Activated CD4-positive, alpha-beta T cell treated with anti-CD3 and anti-CD28 coated beads, Interleukin-2, amount 10 ng/mL, durations not matched to agents 24 days and 14 days (primary cell): Measurements from ENCODE around the gene ARSG. TPM values are rescaled to one million over a fixed set of nuclear protein-coding genes. Genes with fewer than 3 reads are reported as not detected.
"Not testable (repeated sequence)": the region's sequence is repeated elsewhere in the genome, so short reads cannot be mapped to it uniquely, and the experiment has no call there.

Source experiments
- DNase-seq: peaks from one replicate; pipeline ENCODE4 v3.0.0; 2022
- H3K27ac Mint-ChIP-seq: one replicate; pipeline ENCODE4 v1.8.0; 2022; ENCODE audit warnings: mild to moderate bottlenecking, mixed read lengths
- H3K27me3 Mint-ChIP-seq: one replicate; pipeline ENCODE4 v1.8.0; 2022; ENCODE audit warnings: mixed read lengths
- H3K36me3 Mint-ChIP-seq: one replicate; pipeline ENCODE4 v1.8.0; 2022; ENCODE audit warnings: low read depth, mild to moderate bottlenecking, mixed read lengths
- H3K4me1 Mint-ChIP-seq: one replicate; pipeline ENCODE4 v1.8.0; 2021; ENCODE audit warnings: mixed read lengths
- H3K4me3 Mint-ChIP-seq: one replicate; pipeline ENCODE4 v1.8.0; 2022; ENCODE audit warnings: mild to moderate bottlenecking, moderate library complexity, mixed read lengths
- H3K9me3 Mint-ChIP-seq: one replicate; pipeline ENCODE4 v1.8.0; 2021; ENCODE audit warnings: mixed read lengths
- intact Hi-C: fragments of 100-400 bp; cut with micrococcal nuclease; formaldehyde crosslinking; loops from one replicate; pipeline ENCODE4 v1.15.1; 2023
- total RNA-seq: library from RNA; stranded (reverse); gene quantifications from 2 replicates; pipeline ENCODE4 v1.2.3, GENCODE V29; 2022

ARSG gene
- total RNA-seq, 1 donor from 2014 or later, result 5.6 TPM

- no peaks in the 10 kb centered on the region for H3K36me3 Mint-ChIP-seq
- no peaks in the 10 kb centered on the region for H3K9me3 Mint-ChIP-seq
- no peak overlapping the region for H3K4me3 Mint-ChIP-seq
- H3K27ac Mint-ChIP-seq, result no peak overlapping the region
- intact Hi-C loops, result no loop called here
- H3K4me1 Mint-ChIP-seq, result peaks cover 26% of the 10 kb centered on the region
- DNase-seq, result no peak
- no peaks in the 10 kb centered on the region for H3K27me3 Mint-ChIP-seq
Measured at GRCh38 chr17:68341482-68341881, 50.2 kb downstream of the ARSG start.

DNA sequence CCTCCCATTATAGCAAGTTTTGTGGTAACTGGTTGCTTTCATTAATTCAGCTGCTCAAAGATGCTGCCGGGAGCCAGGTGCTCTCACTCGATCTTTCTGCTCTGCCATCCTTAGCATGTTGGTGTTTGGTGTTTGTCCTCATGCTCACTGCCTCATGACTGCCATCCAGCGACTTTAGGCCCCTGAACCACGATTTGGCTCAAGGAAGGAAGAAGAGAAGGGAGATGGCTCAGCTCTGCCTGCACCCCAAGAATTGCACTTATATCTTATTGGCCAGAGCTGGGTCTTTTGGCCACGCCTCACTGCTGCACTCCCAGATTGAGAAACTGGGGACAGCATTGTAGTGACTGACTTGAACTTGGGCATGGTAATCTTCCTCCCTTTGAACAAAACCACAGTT, 52.7 kb downstream of the ARSG start:
- Mint-ChIP-seq H3K4me3 (no peak overlapping the region), H3K27ac (peak overlapping the region; percentile 3), H3K9me3 (no peaks in the 10 kb centered on the region), H3K4me1 (peaks cover 46% of the 10 kb centered on the region), H3K27me3 (no peaks in the 10 kb centered on the region), H3K36me3 (peaks cover 3% of the 10 kb centered on the region)
- DNase-seq, result no peak
- intact Hi-C loops, result no loop called here

DNA sequence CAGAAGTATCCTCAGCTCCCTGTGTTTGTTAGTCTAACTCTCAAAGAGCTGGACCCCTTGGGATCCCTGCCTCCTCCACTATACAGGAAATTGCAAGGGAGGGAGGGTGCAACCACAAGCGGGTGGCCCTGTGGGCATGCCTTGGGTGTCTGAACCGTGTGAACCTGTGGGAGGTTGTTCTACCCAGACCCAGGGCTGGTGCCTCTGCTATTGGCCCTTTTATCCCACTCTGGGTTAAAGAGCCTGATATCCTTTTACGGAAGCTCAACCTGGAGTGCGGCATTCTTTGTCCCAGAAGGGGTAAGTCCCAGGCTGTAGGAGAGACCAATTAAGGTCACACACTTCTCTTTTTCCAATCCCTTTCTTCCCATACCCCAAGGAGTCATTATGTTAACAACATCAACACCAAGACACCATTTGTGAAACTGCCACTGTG, 53.4 kb downstream of the ARSG start:
- Mint-ChIP-seq H3K36me3 (peaks cover 3% of the 10 kb centered on the region), H3K4me1 (peaks cover 53% of the 10 kb centered on the region), H3K4me3 (peak overlapping the region; percentile 13), H3K27ac (peak overlapping the region; percentile 21), H3K27me3 (no peaks in the 10 kb centered on the region), H3K9me3 (no peaks in the 10 kb centered on the region)
- DNase-seq, result peak; percentile 79
- intact Hi-C loops, result loop anchor here (5.0 kb wide), 2 partner anchors 38 to 118 kb away; no protein-coding TSS in a partner anchor

GRCh38 chr17:68346448-68346847, 55.2 kb downstream of the ARSG start:
- intact Hi-C loops, result loop anchor here (1.0 to 5.0 kb wide), 4 partner anchors 10 to 116 kb away; no protein-coding TSS in a partner anchor
- Mint-ChIP-seq H3K27ac (peak overlapping the region; percentile 94), H3K4me3 (peak overlapping the region; percentile 81), H3K4me1 (peaks cover 62% of the 10 kb centered on the region), H3K9me3 (no peaks in the 10 kb centered on the region), H3K27me3 (no peaks in the 10 kb centered on the region), H3K36me3 (peaks cover 3% of the 10 kb centered on the region)
- peak; percentile 89 for DNase-seq

GRCh38 chr17:68347380-68347779, 56.1 kb downstream of the ARSG start:
- Mint-ChIP-seq H3K4me3 (peak overlapping the region; percentile 81), H3K4me1 (peaks cover 70% of the 10 kb centered on the region), H3K27ac (peak overlapping the region; percentile 94), H3K36me3 (peaks cover 3% of the 10 kb centered on the region), H3K27me3 (no peaks in the 10 kb centered on the region), H3K9me3 (no peaks in the 10 kb centered on the region)
- intact Hi-C loops, result loop anchor here (2.0 to 5.0 kb wide), 3 partner anchors 35 to 115 kb away; no protein-coding TSS in a partner anchor
- no peak for DNase-seq

- Mint-ChIP-seq H3K9me3 (no peaks in the 10 kb centered on the region), H3K4me3 (peak overlapping the region; percentile 32), H3K27me3 (no peaks in the 10 kb centered on the region), H3K4me1 (peaks cover 74% of the 10 kb centered on the region), H3K36me3 (peaks cover 3% of the 10 kb centered on the region), H3K27ac (peak overlapping the region; percentile 68)
- intact Hi-C loops, result loop anchor here (1.0 to 5.0 kb wide), 5 partner anchors 8 to 113 kb away; no protein-coding TSS in a partner anchor
- peak; percentile 85 for DNase-seq
Measured at GRCh38 chr17:68349157-68349556, 57.9 kb downstream of the ARSG start.

DNA sequence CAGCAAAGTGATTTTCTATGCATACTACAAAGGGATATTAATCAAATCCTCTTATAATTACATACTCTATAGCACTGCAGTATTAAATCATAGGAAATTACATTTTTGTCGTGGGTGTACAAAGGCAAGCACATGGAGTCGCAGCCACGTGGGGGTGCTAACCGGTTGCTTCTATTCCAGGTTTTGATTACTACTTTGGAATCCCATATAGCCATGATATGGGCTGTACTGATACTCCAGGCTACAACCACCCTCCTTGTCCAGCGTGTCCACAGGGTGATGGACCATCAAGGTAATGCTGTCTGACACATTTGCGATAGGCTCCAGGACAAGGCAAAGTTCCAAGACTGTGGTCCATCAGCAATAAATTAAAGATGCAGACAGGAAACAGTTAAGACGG, 60.1 kb downstream of the ARSG start:
- Mint-ChIP-seq H3K36me3 (peaks cover 3% of the 10 kb centered on the region), H3K27me3 (no peaks in the 10 kb centered on the region), H3K9me3 (no peaks in the 10 kb centered on the region), H3K27ac (no peak overlapping the region), H3K4me3 (no peak overlapping the region), H3K4me1 (peaks cover 73% of the 10 kb centered on the region)
- DNase-seq, result no peak
- intact Hi-C loops, result no loop called here

DNA sequence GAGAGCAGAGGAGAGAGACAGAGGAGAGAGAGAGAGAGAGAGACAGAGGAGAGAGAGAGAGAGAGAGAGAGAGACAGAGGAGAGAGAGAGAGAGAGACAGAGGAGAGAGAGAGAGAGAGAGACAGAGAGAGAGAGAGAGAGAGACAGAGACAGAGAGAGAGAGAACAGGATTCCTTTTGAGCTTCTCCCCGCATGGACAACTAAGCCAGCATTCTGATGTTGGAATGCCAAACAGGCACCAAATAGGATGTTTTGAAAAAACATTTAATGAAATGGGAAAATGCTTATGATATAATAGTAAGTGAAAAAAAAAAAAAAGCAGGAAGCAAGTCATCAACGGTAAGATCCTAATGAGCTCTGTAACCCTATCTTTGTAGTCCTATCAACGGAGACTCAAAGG, 60.7 kb downstream of the ARSG start:
- intact Hi-C loops, result no loop called here
- Mint-ChIP-seq H3K27me3 (no peaks in the 10 kb centered on the region), H3K27ac (no peak overlapping the region), H3K4me3 (no peak overlapping the region), H3K36me3 (peaks cover 3% of the 10 kb centered on the region), H3K9me3 (no peaks in the 10 kb centered on the region), H3K4me1 (peaks cover 75% of the 10 kb centered on the region)
- no peak for DNase-seq

DNA sequence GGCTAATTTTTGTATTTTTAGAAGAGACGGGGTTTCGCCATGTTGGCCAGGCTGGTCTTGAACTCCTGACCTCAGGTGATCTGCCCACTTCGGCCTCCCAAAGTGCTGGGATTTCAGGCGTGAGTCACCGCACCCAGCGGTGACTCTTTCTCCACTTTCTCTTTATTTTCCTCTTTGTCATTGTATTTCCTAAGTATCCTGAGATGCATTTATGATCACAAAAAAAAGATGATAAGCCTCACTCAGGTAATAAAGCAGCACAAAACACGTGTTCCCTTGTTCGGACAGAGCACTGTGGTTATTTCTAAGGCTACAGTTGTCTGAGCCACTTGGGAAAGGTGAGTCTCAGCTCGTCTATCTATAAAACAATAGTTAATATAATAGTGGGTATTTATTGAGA, 61.4 kb downstream of the ARSG start:
- H3K36me3 Mint-ChIP-seq, H3K9me3 Mint-ChIP-seq, H3K27ac Mint-ChIP-seq, intact Hi-C loops, DNase-seq, H3K4me3 Mint-ChIP-seq, H3K27me3 Mint-ChIP-seq: not testable (repeated sequence)
- peaks cover 74% of the 10 kb centered on the region for H3K4me1 Mint-ChIP-seq

- H3K27ac Mint-ChIP-seq, result no peak overlapping the region
- no peaks in the 10 kb centered on the region for H3K9me3 Mint-ChIP-seq
- intact Hi-C loops, result no loop called here
- peak; percentile 71 for DNase-seq
- H3K4me3 Mint-ChIP-seq, result no peak overlapping the region
- H3K36me3 Mint-ChIP-seq, result peaks cover 3% of the 10 kb centered on the region
- H3K27me3 Mint-ChIP-seq, result no peaks in the 10 kb centered on the region
- peaks cover 72% of the 10 kb centered on the region for H3K4me1 Mint-ChIP-seq
Measured at GRCh38 chr17:68353111-68353521, 61.8 kb downstream of the ARSG start.

- H3K4me3 Mint-ChIP-seq, intact Hi-C loops: not testable (repeated sequence)
- H3K4me1 Mint-ChIP-seq, result peaks cover 66% of the 10 kb centered on the region
Measured at GRCh38 chr17:68354311-68354710, 63.0 kb downstream of the ARSG start.

DNA sequence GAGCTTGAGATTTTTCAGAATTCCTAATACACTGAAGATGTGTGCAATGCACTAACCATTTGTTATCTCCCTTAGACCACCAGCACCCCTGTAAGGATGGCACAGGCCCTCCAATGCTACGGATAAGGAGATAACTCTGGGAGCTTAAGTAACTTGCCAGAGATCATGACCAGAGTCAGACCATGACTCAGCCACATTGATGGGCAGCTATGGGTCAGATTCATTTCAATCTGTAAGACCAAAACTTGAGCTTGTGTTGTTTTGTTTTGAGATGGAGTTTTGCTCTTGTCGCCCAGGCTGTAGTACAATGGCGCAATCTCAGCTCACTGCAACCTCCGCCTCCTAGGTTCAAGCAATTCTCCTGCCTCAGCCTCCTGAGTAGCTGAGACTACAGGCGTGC, 63.8 kb downstream of the ARSG start:
- intact Hi-C loops, DNase-seq, H3K9me3 Mint-ChIP-seq, H3K36me3 Mint-ChIP-seq, H3K27me3 Mint-ChIP-seq, H3K4me3 Mint-ChIP-seq: not testable (repeated sequence)
- Mint-ChIP-seq H3K27ac (peak overlapping the region; percentile 41), H3K4me1 (peaks cover 64% of the 10 kb centered on the region)

More at GRCh38 chr17:68354311-68354710, 63.0 kb downstream of the ARSG start:
- not testable (repeated sequence) for H3K36me3 Mint-ChIP-seq, DNase-seq, H3K9me3 Mint-ChIP-seq, H3K27me3 Mint-ChIP-seq
- peak overlapping the region; percentile 23 for H3K27ac Mint-ChIP-seq

DNA sequence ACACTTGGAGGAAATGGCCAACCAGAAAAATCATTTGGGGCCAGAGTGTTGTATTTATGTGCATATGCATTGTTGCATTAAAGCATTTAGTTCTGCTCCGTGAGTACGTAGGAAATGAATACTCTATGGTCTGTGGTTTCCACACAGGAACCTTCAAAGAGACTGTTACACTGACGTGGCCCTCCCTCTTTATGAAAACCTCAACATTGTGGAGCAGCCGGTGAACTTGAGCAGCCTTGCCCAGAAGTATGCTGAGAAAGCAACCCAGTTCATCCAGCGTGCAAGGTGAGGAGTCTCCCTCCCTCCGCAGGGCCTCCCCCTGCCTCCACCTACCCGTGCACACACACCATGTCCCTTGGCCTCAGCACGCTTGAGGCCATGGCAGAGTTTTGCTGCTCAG, 65.2 kb downstream of the ARSG start:
- intact Hi-C loops, result loop anchor here (1.0 to 2.0 kb wide), 5 partner anchors 10 to 80 kb away; no protein-coding TSS in a partner anchor
- Mint-ChIP-seq H3K4me1 (peaks cover 56% of the 10 kb centered on the region), H3K4me3 (peak overlapping the region; percentile 59), H3K9me3 (no peaks in the 10 kb centered on the region), H3K27me3 (no peaks in the 10 kb centered on the region), H3K27ac (peak overlapping the region; percentile 77), H3K36me3 (peaks cover 9% of the 10 kb centered on the region)
- peak; percentile 93 for DNase-seq

DNA sequence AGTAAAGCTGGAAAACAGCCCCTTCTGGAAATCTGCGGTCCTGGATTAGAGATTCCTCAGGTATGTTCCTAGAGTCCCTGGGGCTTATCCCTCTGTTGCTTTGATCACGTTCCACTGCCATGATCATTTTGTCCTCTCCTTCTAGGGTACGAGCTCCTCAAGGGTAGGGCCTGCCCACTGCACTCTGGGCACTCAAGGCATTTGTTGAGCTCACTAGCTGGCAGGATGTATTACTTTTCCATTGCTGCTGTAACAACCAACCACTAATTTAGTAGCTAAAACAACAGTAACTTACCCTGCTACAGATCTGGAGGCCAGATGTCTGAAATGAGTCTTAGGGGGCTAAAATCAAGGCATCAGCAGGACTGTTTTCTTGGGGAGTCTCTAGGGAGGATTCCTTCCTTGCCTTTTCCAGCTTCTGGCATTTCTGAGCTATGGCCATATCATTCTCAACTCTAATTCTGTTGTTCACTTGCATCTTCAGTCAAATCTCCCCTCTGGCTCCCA, 65.7 kb downstream of the ARSG start:
- intact Hi-C loops, result loop anchor here (1.0 to 2.0 kb wide), 6 partner anchors 8 to 79 kb away; no protein-coding TSS in a partner anchor
- Mint-ChIP-seq H3K4me3 (peak overlapping the region; percentile 59), H3K9me3 (no peaks in the 10 kb centered on the region), H3K27ac (peak overlapping the region; percentile 77), H3K36me3 (peaks cover 9% of the 10 kb centered on the region), H3K4me1 (peaks cover 51% of the 10 kb centered on the region), H3K27me3 (no peaks in the 10 kb centered on the region)
- no peak for DNase-seq
